Right lobe of liver (tissue), 6 donors: ENCODE results near the gene TRPM6. TPM values are rescaled to one million over a fixed set of nuclear protein-coding genes. Genes with fewer than 3 reads are reported as not detected.

ENCODE experiments used
- ATAC-seq, 4 donors: fragments of 200-7000 bp; cut with Tn5 transposase; one replicate each; pipeline ENCODE4 v1.9.1; 2020; ENCODE audit warnings: mild to moderate bottlenecking in 4 of 4, moderate library complexity in 4 of 4
- DNase-seq, 3 donors: peaks; one replicate each; pipeline ENCODE4 v3.0.0-alpha.2; 2020
- H3K27ac ChIP-seq, 3 donors: fragments of 200-600 bp; one replicate each; pipeline ENCODE4 v1.8.0; 2022
- H3K27me3 ChIP-seq, 2 donors: fragments of 200-600 bp; one replicate each; pipeline ENCODE4 v1.8.0; 2022
- H3K36me3 ChIP-seq, 4 donors: fragments of 200-600 bp; sonication (generic) in 1 of 4; one replicate each; pipeline versions ENCODE4 v1.5.1 to v1.8.0; 2017 to 2022; ENCODE audit warnings: control low read depth in 1 of 4
- H3K4me1 ChIP-seq, 4 donors: fragments of 200-600 bp; sonication (generic) in 1 of 4; one replicate each; pipeline versions ENCODE4 v1.5.1 to v1.8.0; 2017 to 2022; ENCODE audit warnings: control low read depth in 1 of 4
- H3K4me3 ChIP-seq, 3 donors: fragments of 200-600 bp; one replicate each; pipeline ENCODE4 v1.8.0; 2022
- H3K9me3 ChIP-seq, 4 donors: fragments of 200-600 bp; sonication (generic) in 1 of 4; one replicate each; pipeline versions ENCODE4 v1.5.1 to v1.8.0; 2017 to 2022; ENCODE audit warnings: control low read depth in 1 of 4
- POLR2A ChIP-seq: fragments of 450-650 bp; IDR thresholded peaks from one replicate; pipeline ENCODE4 v1.6.1; 2017; ENCODE audit warnings: antibody characterized with exemption, mild to moderate bottlenecking
- WGBS: methylation state at CpG from one replicate; pipeline ENCODE4 v1.1.6; 2018; ENCODE audit warnings: low coverage, low lambda C conversion rate; ENCODE audit not compliant: insufficient coverage; ENCODE audit errors: missing lambda C conversion rate; 5-methylcytosine and 5-hydroxymethylcytosine counted together
- intact Hi-C, 2 donors: fragments of 100-400 bp; cut with DNase I; formaldehyde crosslinking; loops; one replicate each; pipeline versions ENCODE4 v1.11.2 to v1.14.1; 2022
- total RNA-seq, 6 experiments: library from RNA; depleted of rRNA in 2 of 6; stranded (reverse); fragments of >200 nt in 2 of 6; fragmentation: NEBNext Ultra II Directional in 3 of 6; extraction: Animal tissue kit (Norgen Biotek cat#: 25700) in 3 of 6; gene quantifications; one replicate each; pipeline versions ENCODE4 v1.1.0 to v1.2.4, GENCODE V29; 2016 to 2023
- TF ChIP-seq, protein P1 (sequence below), 4 donors: fragments of 200-600 bp in 3 of 4; fragments of 450-650 bp in 1 of 4; IDR thresholded peaks; one replicate each; pipeline versions ENCODE4 v1.5.1 to v1.8.0; 2016 to 2022; ENCODE audit warnings: antibody characterized with exemption in 4 of 4, mild to moderate bottlenecking in 2 of 4
- donor health status: DM: no; HTN: yes; CAD: no.
- donor health status: DM: no; HTN: no; CAD: no.
- donor health status: DM: no; HTN: no; CAD: no.
- donor health status: DM: no; HTN: yes; CAD: no.
- donor health status: DM: no; HTN: yes; CAD: no.

The TRPM6 gene
- total RNA-seq, 6 experiments from 2014 or later: 0.05 to 0.24 (median 0.15) TPM; not detected in 1

DNA sequence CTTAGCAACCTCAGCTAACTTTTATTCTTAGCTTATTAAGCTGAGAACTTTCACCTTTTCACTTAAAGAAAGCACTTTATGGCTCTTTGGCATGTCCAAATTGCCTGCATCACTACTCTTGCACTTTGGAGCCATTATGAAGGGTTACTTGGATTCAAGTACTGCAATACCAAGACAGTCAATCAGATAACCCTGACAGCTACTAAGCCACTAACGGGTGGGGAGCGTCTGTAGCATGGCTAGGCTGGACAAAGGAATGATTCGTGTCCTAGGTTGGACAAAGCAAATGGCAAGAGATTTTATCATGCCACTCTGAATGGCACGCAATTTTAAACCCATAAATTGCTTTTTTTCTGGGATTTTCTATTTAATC is 39.6 kb downstream of the TRPM6 start:
- Histone ChIP-seq H3K27me3 (no peaks in the 10 kb centered on the region), H3K27ac (no peak overlapping the region), H3K36me3 (no peaks in the 10 kb centered on the region), H3K9me3 (no peaks in the 10 kb centered on the region), H3K4me3 (no peak overlapping the region), H3K4me1 (no peaks in the 10 kb centered on the region)
- 54% methylated on average over 4 of the region's 4 CpGs for WGBS
- intact Hi-C loops: no loop called here
- no peak for ATAC-seq
- DNase-seq: no peak
- no peak for TF ChIP-seq POLR2A
- TF ChIP-seq, protein P1, sequence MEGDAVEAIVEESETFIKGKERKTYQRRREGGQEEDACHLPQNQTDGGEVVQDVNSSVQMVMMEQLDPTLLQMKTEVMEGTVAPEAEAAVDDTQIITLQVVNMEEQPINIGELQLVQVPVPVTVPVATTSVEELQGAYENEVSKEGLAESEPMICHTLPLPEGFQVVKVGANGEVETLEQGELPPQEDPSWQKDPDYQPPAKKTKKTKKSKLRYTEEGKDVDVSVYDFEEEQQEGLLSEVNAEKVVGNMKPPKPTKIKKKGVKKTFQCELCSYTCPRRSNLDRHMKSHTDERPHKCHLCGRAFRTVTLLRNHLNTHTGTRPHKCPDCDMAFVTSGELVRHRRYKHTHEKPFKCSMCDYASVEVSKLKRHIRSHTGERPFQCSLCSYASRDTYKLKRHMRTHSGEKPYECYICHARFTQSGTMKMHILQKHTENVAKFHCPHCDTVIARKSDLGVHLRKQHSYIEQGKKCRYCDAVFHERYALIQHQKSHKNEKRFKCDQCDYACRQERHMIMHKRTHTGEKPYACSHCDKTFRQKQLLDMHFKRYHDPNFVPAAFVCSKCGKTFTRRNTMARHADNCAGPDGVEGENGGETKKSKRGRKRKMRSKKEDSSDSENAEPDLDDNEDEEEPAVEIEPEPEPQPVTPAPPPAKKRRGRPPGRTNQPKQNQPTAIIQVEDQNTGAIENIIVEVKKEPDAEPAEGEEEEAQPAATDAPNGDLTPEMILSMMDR (IDR thresholded peaks at IDR 0.05): no peak

DNA sequence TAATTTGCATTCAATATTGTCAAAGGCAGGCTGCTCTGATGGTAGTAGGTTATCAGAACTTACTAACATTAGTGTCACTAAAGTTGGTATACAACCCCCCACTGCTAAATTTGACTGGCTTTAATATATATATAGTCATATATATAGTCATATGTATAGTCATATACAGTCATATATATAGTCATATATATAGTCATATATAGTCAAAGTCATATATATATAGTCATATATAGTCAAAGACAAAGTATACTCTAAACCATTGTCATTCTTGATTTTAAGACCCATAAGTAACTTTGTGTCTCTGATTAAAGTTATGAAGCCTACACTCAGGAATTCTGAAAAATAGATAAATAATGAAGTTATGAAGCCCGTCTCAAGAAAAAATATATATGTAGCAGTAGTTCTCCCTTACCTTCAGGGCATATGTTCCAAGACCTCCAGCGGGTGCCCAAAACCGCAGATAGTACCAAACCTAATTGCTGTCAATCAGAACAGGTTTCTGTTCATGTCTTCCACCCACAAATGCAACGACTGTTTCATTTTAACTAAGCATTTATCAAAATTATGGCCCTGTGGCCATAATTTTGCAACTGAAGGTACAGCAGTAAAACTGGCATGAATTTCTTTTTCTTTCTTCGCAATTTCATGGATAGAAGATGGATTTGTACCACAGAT is 40.1 kb downstream of the TRPM6 start:
- Histone ChIP-seq H3K36me3 (no peaks in the 10 kb centered on the region), H3K9me3 (no peaks in the 10 kb centered on the region), H3K27me3 (no peaks in the 10 kb centered on the region), H3K4me1 (no peaks in the 10 kb centered on the region), H3K4me3 (no peak overlapping the region), H3K27ac (no peak overlapping the region)
- WGBS: 74% methylated on average over 5 of the region's 5 CpGs
- no peak for DNase-seq
- intact Hi-C loops: no loop called here
- no peak for ATAC-seq
- TF ChIP-seq POLR2A: no peak
- TF ChIP-seq, protein P1 (IDR thresholded peaks at IDR 0.05): no peak

DNA sequence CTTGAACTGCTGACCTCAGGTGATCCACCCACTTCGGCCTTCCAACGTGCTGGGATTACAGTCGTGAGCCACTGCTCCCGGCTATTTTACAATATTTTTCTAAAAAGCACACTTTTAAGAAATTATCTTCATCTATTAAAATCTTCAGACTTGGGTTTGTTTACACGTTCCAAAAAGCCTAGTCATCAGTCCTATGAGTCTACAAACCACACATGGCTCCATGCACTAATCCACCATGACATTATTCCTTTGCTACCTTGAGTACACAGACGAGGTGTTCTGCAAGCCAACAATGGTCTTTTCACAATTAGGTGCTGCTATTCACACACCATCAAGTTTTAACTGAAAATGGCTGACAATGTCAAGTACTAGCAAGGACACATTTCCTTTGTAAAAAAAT is 41.0 kb downstream of the TRPM6 start:
- ATAC-seq: no peak
- H3K27me3 ChIP-seq: no peaks in the 10 kb centered on the region
- TF ChIP-seq, protein P1 (IDR thresholded peaks at IDR 0.05): no peak
- TF ChIP-seq POLR2A: no peak
- H3K9me3 ChIP-seq: no peaks in the 10 kb centered on the region
- WGBS: 60% methylated on average over 6 of the region's 6 CpGs
- no peaks in the 10 kb centered on the region for H3K36me3 ChIP-seq
- no peaks in the 10 kb centered on the region for H3K4me1 ChIP-seq
- H3K4me3 ChIP-seq: no peak overlapping the region
- no peak overlapping the region for H3K27ac ChIP-seq
- no peak for DNase-seq
- intact Hi-C loops: no loop called here

DNA sequence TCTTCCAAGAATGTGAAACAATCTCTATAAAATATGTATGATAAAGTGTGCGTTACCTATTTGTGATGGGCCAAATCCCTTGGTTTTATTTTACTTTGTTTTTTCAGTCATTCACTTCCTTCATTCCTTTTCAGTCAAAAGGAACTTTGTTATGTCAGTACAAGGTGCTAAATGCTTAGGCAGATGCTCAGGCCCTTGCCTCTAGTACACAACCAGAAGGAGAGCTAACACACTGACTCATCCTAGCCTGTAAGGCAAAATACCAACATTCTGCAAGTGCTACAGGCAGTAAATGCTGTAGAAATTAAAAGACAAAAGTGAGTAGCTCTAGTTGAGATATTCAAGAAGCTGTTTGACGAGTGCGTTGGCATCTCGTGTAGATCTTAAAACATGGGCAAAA is 49.4 kb downstream of the TRPM6 start:
- H3K27ac ChIP-seq: no peak overlapping the region
- H3K4me3 ChIP-seq: no peak overlapping the region
- H3K27me3 ChIP-seq: no peaks in the 10 kb centered on the region
- no peaks in the 10 kb centered on the region for H3K36me3 ChIP-seq
- no peak for ATAC-seq
- H3K9me3 ChIP-seq: no peaks in the 10 kb centered on the region
- no peaks in the 10 kb centered on the region for H3K4me1 ChIP-seq
- intact Hi-C loops: no loop called here
- 74% methylated on average over 4 of the region's 4 CpGs for WGBS
- no peak for TF ChIP-seq POLR2A
- TF ChIP-seq, protein P1 (IDR thresholded peaks at IDR 0.05): no peak
- no peak for DNase-seq
